Hepatocyte (in vitro differentiated cells): Measurements from ENCODE around the gene AOPEP. TPM values are rescaled to one million over a fixed set of nuclear protein-coding genes. Genes with fewer than 3 reads are reported as not detected.

Experiments used
- DNase-seq: peaks from one replicate; pipeline ENCODE4 v3.0.0-alpha.2; 2016; ENCODE audit warnings: low spot score
- H2AFZ ChIP-seq: fragments of 200-600 bp; sonication (generic); 2 replicates; pipeline ENCODE4 v1.6.0; 2016; ENCODE audit warnings: antibody characterized with exemption, mild to moderate bottlenecking
- H3K27ac ChIP-seq: fragments of 200-600 bp; sonication (generic); 2 replicates; pipeline ENCODE4 v1.5.1; 2016; ENCODE audit warnings: mild to moderate bottlenecking
- H3K27me3 ChIP-seq: fragments of 200-600 bp; sonication (generic); 2 replicates; pipeline ENCODE4 v1.6.1; 2016
- H3K36me3 ChIP-seq: fragments of 200-600 bp; sonication (generic); replicated peaks from 2 replicates; pipeline ENCODE4 v1.5.1; 2016; ENCODE audit warnings: low read depth; ENCODE audit not compliant: insufficient read depth
- H3K4me1 ChIP-seq: fragments of 200-600 bp; sonication (generic); 2 replicates; pipeline ENCODE4 v1.5.1; 2016; ENCODE audit warnings: mild to moderate bottlenecking, moderate library complexity; ENCODE audit not compliant: insufficient read depth
- H3K4me2 ChIP-seq: fragments of 200-600 bp; sonication (generic); 2 replicates; pipeline ENCODE4 v1.6.0; 2016
- H3K4me3 ChIP-seq: fragments of 200-600 bp; sonication (generic); 2 replicates; pipeline ENCODE4 v1.5.1; 2016; ENCODE audit warnings: mild to moderate bottlenecking
- H3K79me2 ChIP-seq: fragments of 200-600 bp; sonication (generic); 2 replicates; pipeline ENCODE4 v1.6.0; 2017; ENCODE audit warnings: mild to moderate bottlenecking
- H3K9me2 ChIP-seq: fragments of 200-600 bp; sonication (generic); replicated peaks from 2 replicates; pipeline ENCODE4 v1.6.0; 2017; ENCODE audit warnings: mild to moderate bottlenecking; ENCODE audit not compliant: insufficient read depth
- H3K9me3 ChIP-seq: fragments of 200-600 bp; sonication (generic); 2 replicates; pipeline ENCODE4 v1.5.1; 2016; ENCODE audit warnings: low read depth, mild to moderate bottlenecking
- H4K20me1 ChIP-seq: fragments of 200-600 bp; sonication (generic); 2 replicates; pipeline ENCODE4 v1.6.0; 2016; ENCODE audit warnings: mild to moderate bottlenecking; ENCODE audit not compliant: insufficient read depth, poor library complexity, severe bottlenecking
- EZH2 ChIP-seq: fragments of 200-600 bp; sonication (generic); IDR thresholded peaks from 2 replicates; pipeline ENCODE4 v1.6.1; 2016; ENCODE audit warnings: antibody characterized with exemption, mild to moderate bottlenecking, borderline replicate concordance
- EZH2phosphoT487 ChIP-seq: fragments of 200-600 bp; sonication (generic); IDR thresholded peaks from one replicate; pipeline ENCODE4 v1.6.1; 2018; ENCODE audit warnings: antibody characterized with exemption, mild to moderate bottlenecking, low read depth, moderate library complexity; ENCODE audit not compliant: unreplicated experiment, severe bottlenecking
- WGBS: methylation state at CpG from one replicate; pipeline ENCODE4 v1.1.6; 2016; ENCODE audit warnings: low lambda C conversion rate; ENCODE audit errors: missing lambda C conversion rate; 5-methylcytosine and 5-hydroxymethylcytosine counted together
- polyA plus RNA-seq: library from polyadenylated mRNA; unstranded; fragments of >200 nt; fragmentation: Nextera tagmentation; extraction: Ambion mirVana; gene quantifications from 2 replicates; pipeline ENCODE4 v1.2.1, GENCODE V29; 2016
- total RNA-seq: library from RNA; depleted of rRNA; stranded (reverse); fragments of >200 nt; gene quantifications from 2 replicates; pipeline ENCODE4 v1.2.3, GENCODE V29; 2014
- TF ChIP-seq, protein P1 (sequence below): fragments of 200-600 bp; sonication (generic); IDR thresholded peaks from 2 replicates; pipeline ENCODE4 v1.5.1; 2016; ENCODE audit warnings: antibody characterized with exemption, mild to moderate bottlenecking; ENCODE audit not compliant: poor library complexity

The AOPEP gene
- total and polyA plus RNA-seq, 2 experiments from 2014 or later = 82.8 to 101 TPM

DNA sequence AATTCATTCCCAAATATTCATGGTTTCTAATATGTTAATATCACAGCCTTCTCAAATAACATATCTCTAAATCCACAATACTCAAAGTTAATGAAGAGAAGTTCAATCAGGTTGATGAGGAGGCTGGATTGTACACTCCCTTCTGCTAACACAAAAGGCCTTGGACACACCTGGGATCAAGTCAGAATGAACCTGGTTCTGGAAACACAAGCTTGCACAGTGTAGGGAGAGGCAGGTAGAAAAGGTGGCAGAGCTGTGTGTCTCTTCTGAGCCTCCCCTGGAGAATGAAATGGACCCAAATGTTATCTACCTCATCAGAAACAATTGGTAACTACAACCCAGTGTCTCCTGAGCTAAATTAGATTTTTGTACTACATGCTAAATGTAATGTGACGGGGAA is 46.5 kb upstream of the AOPEP start:
- Histone ChIP-seq H3K9me2 (no peaks in the 10 kb centered on the region), H3K36me3 (no peaks in the 10 kb centered on the region), H3K4me3 (no peak overlapping the region), H3K9me3 (no peaks in the 10 kb centered on the region), H3K79me2 (no peaks in the 10 kb centered on the region), H3K4me2 (no peak overlapping the region), H3K4me1 (peaks cover 4% of the 10 kb centered on the region), H4K20me1 (no peaks in the 10 kb centered on the region), H3K27me3 (no peaks in the 10 kb centered on the region), H3K27ac (peak overlapping the region; percentile 14), H2AFZ (no peak overlapping the region)
- no peak for DNase-seq
- WGBS = 96% methylated on average over 1 of the region's 1 CpG
- TF ChIP-seq, protein P1, sequence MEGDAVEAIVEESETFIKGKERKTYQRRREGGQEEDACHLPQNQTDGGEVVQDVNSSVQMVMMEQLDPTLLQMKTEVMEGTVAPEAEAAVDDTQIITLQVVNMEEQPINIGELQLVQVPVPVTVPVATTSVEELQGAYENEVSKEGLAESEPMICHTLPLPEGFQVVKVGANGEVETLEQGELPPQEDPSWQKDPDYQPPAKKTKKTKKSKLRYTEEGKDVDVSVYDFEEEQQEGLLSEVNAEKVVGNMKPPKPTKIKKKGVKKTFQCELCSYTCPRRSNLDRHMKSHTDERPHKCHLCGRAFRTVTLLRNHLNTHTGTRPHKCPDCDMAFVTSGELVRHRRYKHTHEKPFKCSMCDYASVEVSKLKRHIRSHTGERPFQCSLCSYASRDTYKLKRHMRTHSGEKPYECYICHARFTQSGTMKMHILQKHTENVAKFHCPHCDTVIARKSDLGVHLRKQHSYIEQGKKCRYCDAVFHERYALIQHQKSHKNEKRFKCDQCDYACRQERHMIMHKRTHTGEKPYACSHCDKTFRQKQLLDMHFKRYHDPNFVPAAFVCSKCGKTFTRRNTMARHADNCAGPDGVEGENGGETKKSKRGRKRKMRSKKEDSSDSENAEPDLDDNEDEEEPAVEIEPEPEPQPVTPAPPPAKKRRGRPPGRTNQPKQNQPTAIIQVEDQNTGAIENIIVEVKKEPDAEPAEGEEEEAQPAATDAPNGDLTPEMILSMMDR = no peak
- TF ChIP-seq EZH2 = no peak
- TF ChIP-seq EZH2phosphoT487 = no peak

DNA sequence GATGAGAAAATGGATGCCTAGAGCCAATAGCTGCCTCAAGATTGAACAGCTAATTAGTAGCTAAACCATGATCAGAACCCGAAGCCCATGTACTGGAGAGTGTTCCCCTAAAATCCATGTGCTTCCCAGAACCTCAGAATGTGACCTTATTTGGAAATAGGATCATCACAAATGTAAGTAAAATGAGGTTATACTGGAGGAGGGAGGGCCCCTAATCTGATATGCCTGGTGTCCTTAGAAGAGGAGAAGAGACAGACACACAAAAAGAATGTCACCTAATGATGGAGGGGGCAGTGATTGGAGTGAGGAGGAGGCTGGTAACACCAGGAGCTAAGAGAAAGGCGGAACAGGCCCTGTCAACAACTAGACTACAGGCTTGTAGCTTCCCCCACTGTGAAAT is 45.9 kb upstream of the AOPEP start:
- TF ChIP-seq EZH2phosphoT487 = no peak
- 83% methylated on average over 2 of the region's 2 CpGs for WGBS

DNA sequence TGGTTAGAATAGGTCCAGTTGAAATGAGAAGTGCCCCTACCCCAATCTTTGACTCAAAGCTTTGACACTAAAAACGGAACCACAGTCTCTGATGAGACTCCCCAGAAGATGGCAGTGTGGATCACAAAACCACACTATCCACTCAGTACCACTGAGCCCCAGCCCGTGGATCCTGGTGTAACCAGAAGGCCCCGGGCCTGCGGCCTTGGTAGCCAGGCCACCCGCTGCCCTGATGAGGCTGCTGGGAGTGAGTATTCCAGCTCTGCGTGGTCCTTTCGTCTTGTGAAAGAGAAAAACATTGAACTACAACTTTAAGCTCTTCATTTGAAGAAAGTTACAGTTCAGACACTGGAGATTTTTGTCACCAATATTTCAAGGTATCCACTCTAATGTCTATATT is 45.0 kb upstream of the AOPEP start:
- Histone ChIP-seq H3K4me2 (no peak overlapping the region), H3K27me3 (no peaks in the 10 kb centered on the region), H3K4me3 (no peak overlapping the region), H4K20me1 (no peaks in the 10 kb centered on the region), H3K9me2 (no peaks in the 10 kb centered on the region), H3K4me1 (peaks cover 7% of the 10 kb centered on the region), H3K79me2 (no peaks in the 10 kb centered on the region), H3K9me3 (no peaks in the 10 kb centered on the region), H3K36me3 (no peaks in the 10 kb centered on the region), H2AFZ (peak overlapping the region; percentile 14), H3K27ac (peak overlapping the region; percentile 41)
- WGBS = 16% methylated on average over 7 of the region's 7 CpGs
- peak; percentile 85 for DNase-seq
- TF ChIP-seq, protein P1 = peak; percentile 86
- no peak for TF ChIP-seq EZH2
- TF ChIP-seq EZH2phosphoT487 = no peak

More for the DNA sequence above, 45.9 kb upstream of the AOPEP start:
- no peaks in the 10 kb centered on the region for H3K9me3 ChIP-seq
- H3K27ac ChIP-seq = peak overlapping the region; percentile 14
- no peak overlapping the region for H3K4me3 ChIP-seq
- H3K4me2 ChIP-seq = no peak overlapping the region
- no peak for DNase-seq
- no peaks in the 10 kb centered on the region for H3K27me3 ChIP-seq
- H3K4me1 ChIP-seq = peaks cover 4% of the 10 kb centered on the region
- no peaks in the 10 kb centered on the region for H3K79me2 ChIP-seq
- peak overlapping the region; percentile 1 for H2AFZ ChIP-seq
- H3K9me2 ChIP-seq = no peaks in the 10 kb centered on the region
- H4K20me1 ChIP-seq = no peaks in the 10 kb centered on the region
- H3K36me3 ChIP-seq = no peaks in the 10 kb centered on the region

DNA sequence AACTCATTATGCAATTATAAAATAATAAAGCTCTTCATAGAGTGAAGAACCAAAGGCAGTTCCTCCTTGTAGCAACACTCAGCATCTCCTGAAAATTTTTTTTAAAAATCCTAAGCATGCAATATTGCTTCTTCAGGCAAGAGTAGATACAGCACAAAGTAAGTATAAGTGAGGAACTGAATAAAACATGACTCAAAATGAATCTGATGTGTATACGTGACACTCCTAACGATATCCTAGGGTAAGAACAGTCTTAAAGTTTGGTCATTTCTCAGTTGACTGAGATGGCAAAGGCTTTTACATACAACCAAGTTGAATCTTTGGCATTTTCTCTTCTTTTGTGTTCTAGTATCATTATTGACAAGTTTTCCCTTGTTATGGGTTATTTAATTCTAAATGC is 41.1 kb upstream of the AOPEP start:
- WGBS = 94% methylated on average over 2 of the region's 2 CpGs
- Histone ChIP-seq H3K79me2 (no peaks in the 10 kb centered on the region), H3K4me1 (peaks cover 9% of the 10 kb centered on the region), H3K9me3 (no peaks in the 10 kb centered on the region), H4K20me1 (no peaks in the 10 kb centered on the region), H3K9me2 (no peaks in the 10 kb centered on the region), H3K4me2 (no peak overlapping the region), H3K27me3 (no peaks in the 10 kb centered on the region), H3K27ac (no peak overlapping the region), H3K36me3 (no peaks in the 10 kb centered on the region), H3K4me3 (no peak overlapping the region), H2AFZ (no peak overlapping the region)
- no peak for DNase-seq
- no peak for TF ChIP-seq EZH2phosphoT487
- TF ChIP-seq, protein P1 = no peak
- no peak for TF ChIP-seq EZH2
